Fibroblast of villous mesenchyme (primary cell): Measurements from ENCODE around the gene BDP1. TPM values are rescaled to one million over a fixed set of nuclear protein-coding genes. Genes with fewer than 3 reads are reported as not detected.
"Not testable (repeated sequence)": the region's sequence is repeated elsewhere in the genome, so short reads cannot be mapped to it uniquely, and the experiment has no call there.

Experiments used
- DNase-seq: peaks from one replicate; pipeline ENCODE4 v3.0.0-alpha.2; 2010; ENCODE audit warnings: low read depth
- H3K4me3 ChIP-seq: 2 replicates; pipeline ENCODE4 v1.5.1; 2011; ENCODE audit warnings: low read depth, mild to moderate bottlenecking, low read length
- total RNA-seq: library from RNA; depleted of rRNA; stranded (reverse); fragments of >200 nt; gene quantifications from 2 replicates; pipeline ENCODE4 v1.2.3, GENCODE V29; 2012
- TF ChIP-seq, protein P1 (sequence below): IDR thresholded peaks from 2 replicates; pipeline ENCODE4 v1.5.1; 2012; ENCODE audit warnings: low read depth, mild to moderate bottlenecking, low read length; ENCODE audit not compliant: insufficient read depth

BDP1 gene
- total RNA-seq, 1 donor: 28.5 TPM

DNA sequence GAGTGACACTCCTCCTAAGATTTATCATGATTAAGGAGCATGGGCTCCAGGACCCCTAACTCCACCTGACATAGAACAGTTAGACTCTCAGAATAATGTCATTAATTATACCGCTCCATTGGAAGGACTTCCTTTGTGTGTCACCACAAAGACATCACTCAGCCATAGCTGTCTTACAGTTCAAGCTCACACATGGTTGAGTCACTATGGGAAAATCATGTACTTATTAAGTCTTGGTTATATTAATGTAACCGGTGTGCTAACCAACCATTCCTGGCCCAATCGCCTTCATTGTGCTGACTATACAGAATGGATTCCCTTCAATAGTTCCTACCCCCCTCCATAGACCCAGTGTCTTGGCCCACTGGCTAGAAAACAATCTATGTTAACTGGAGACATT, 120.8 kb downstream of the BDP1 start:
- H3K4me3 ChIP-seq: no peak overlapping the region
- TF ChIP-seq, protein P1, sequence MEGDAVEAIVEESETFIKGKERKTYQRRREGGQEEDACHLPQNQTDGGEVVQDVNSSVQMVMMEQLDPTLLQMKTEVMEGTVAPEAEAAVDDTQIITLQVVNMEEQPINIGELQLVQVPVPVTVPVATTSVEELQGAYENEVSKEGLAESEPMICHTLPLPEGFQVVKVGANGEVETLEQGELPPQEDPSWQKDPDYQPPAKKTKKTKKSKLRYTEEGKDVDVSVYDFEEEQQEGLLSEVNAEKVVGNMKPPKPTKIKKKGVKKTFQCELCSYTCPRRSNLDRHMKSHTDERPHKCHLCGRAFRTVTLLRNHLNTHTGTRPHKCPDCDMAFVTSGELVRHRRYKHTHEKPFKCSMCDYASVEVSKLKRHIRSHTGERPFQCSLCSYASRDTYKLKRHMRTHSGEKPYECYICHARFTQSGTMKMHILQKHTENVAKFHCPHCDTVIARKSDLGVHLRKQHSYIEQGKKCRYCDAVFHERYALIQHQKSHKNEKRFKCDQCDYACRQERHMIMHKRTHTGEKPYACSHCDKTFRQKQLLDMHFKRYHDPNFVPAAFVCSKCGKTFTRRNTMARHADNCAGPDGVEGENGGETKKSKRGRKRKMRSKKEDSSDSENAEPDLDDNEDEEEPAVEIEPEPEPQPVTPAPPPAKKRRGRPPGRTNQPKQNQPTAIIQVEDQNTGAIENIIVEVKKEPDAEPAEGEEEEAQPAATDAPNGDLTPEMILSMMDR: no peak
- DNase-seq: no peak

DNA sequence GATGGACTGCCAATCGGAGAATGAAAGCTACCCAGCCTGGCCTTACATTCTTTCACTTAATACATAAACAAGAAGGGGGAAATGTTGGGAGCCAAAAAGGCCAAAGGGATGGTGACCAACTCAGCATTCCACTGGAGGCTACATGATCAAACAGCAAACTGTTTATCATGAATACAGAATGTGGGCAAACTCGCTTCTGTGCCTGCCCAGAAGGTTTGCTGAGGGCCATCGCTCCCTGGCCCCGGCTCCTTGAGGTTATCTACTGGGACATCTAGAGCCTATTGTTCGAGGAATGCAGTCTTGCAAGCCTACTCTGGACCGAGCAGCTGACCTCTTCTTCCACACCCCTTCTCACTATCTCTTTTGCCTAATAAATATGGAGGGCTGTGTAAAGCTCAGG, 122.4 kb downstream of the BDP1 start:
- H3K4me3 ChIP-seq, DNase-seq: not testable (repeated sequence)

DNA sequence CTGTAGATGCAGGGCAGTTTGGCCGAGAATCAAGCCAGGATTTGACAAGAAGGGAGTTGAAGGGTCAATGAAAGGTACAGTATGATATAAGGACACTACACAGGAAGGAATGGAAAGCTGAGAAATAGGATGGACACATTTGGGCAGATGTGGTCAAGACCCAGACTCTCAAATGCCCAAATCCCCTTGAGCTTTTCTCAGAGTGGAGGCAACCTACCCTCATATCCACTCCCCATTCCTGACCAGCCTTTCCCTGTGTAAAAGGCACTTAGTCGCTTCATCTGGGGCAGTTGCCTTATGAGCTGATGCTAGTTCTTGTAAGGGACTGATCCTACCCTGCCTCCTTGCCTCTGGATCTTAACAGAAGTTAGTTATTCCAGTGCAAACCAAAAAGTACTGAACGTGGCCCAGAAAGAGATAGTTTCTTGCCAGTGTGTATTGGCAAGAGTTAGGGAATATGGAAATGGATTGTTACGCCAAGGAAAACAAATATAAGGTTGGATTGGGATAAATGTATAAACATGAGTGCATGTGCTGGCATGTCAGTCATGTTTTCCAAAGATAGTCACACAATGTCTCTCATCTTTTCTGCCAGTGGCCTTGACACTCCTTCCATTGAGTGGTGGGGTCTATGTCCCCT, 127.6 kb downstream of the BDP1 start:
- TF ChIP-seq, protein P1: no peak
- no peak for DNase-seq
- no peak overlapping the region for H3K4me3 ChIP-seq

DNA sequence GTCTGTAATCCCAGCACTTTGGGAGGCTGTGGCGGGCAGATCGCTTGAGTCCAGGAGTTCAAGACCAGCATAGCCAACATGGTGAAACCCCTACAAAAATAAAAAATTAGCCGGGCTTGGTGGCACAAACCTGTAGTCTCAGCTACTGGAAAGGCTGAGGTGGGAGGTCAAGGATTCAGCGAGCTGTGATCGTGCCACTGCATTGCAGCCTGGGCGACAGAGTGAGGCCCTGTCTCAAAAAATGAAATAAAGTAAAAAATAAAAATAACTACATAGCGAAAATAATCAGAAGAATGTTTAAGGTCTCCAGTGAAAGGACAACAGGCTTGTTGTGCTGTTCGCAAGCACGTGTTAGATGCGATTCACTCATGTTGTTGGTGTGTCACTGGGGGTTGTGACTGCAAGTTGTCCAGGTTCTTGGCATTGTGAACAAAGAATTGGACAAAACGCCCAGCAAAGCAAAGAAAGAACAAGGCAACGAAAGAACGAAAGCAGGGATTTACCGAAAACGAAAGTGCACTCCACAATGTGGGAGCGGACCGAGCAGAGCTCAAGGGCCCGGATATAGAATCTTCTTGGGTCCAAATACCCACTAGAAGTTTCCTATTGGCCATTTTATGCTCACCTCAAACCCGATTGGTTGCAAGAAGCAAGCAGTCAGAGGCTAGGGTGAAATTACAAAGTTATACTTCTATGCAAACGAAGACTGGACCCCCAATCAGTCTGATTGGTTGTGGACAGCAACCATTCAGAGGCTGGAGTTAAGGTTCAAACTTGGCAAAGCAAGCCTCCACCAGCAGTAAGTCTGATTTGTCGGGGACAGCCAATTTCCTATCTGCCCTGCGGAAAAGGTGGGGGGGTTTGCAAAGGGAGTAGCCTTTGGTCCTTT, 130.8 kb downstream of the BDP1 start:
- TF ChIP-seq, protein P1: no peak
- peak overlapping the region; percentile 79 for H3K4me3 ChIP-seq
- peak; percentile 86 for DNase-seq

DNA sequence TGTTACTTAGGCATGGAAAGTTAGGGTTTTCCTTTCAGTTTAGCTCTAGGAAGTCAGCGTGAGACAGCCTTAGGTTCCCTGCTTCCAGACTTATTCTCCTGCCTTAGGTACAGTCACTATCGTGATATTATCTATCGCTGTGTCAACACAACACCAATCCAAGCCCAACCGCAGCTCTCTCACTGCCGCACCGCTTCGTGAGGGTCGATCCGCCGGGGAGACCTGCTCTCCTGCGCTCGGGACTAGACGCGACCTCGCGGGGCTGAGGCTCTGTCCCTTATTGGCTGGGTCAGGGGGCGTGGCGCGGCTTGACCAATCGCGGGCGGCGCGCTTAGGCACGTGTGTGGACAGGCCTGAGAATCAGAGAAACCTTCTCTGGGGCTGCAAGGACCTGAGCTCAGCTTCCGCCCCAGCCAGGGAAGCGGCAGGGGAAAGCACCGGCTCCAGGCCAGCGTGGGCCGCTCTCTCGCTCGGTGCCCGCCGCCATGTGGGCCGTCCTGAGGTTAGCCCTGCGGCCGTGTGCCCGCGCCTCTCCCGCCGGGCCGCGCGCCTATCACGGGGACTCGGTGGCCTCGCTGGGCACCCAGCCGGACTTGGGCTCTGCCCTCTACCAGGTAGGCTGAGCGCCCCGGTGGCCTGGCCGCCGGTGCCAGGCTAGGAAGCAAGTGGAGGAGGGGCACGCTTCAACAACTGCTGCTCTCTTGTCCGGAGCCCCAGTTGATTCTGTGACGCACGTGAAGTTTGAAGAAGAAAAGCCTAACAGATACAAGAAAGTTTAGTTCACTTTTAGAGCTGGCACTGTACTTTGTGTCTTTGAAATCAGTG, 131.7 kb downstream of the BDP1 start, which contains the start of gene MCCC2:
Gene MCCC2, plus strand, starts transcription at position 400 of the 825 bp plus-strand sequence. Its CDS starts 86 bp downstream, at position 486.
- TF ChIP-seq, protein P1: no peak
- peak; percentile 97 for DNase-seq
- H3K4me3 ChIP-seq: peak within 1 kb of the TSS; percentile 79

DNA sequence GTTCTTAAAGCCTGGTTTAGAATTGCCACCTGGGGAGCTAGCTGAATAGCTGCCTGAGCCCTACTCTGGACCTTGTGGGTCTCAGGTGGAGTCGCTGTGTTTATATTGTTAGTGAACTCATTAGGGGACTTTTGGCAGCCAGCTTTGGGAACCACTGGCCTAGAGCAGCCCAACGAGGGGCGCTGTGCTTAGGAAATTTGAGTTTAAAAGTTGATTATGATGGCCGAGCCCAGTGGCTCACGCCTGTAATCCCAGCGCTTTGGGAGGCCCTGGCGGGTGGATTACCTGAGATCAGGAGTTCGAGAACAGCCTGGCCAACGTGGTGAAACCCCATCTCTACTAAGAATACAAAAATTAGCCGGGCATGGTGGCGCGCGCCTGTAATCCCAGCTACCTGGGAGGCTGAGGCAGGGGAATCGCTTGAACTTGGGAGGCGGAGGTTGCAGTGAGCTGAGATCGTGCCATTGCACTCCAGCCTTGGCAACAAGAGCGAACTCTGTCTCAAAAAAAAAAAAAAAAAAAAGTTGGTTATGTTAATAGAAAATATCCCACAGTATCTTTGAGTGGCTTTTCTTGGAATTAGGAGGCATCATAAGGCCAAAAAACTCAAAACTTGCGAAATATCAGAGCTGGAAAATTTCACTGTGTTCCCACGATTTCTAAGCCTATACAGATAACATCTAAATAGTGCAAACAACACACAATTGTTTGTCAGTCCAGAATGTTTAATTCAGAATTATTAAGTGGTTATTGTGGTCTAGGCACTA, 132.5 kb downstream of the BDP1 start:
- TF ChIP-seq, protein P1: no peak
- peak; percentile 28 for DNase-seq
- H3K4me3 ChIP-seq: peak overlapping the region; percentile 79
